ENCODE results near the gene PTGFRN.

PTGFRN gene

GRCh38 chr1:116981521-116982037 lies 71.9 kb downstream of the PTGFRN start:
- Histone ChIP-seq H3K79me2 (ENCODE audit: insufficient read depth, low read length) (no peaks in the 10 kb centered on the region), H2AFZ (ENCODE audit: low read depth, low read length, severe bottlenecking) (no peak overlapping the region), H3K9me3 (ENCODE audit: insufficient read depth, low read length) (no peaks in the 10 kb centered on the region), H4K20me1 (ENCODE audit: low read depth, low read length) (no peaks in the 10 kb centered on the region), H3K27me3 (ENCODE audit: low read length) (no peaks in the 10 kb centered on the region), H3K27ac (ENCODE audit: low read depth, low read length) (no peak overlapping the region), H3K4me3 (ENCODE audit: insufficient read depth, low read length, poor library complexity, severe bottlenecking) (no peak overlapping the region), H3K9ac (ENCODE audit: low read length) (no peak overlapping the region), H3K36me3 (ENCODE audit: low read length) (no peaks in the 10 kb centered on the region), H3F3A (ENCODE audit: insufficient read depth) (no peaks in the 10 kb centered on the region), H3K4me2 (ENCODE audit: low read depth, low read length, poor library complexity, severe bottlenecking) (no peak overlapping the region), H3K9me2 (replicated peaks; ENCODE audit: insufficient read depth, low read length) (no peaks in the 10 kb centered on the region)
- TF ChIP-seq CTCF (IDR thresholded peaks at IDR 0.05; ENCODE audit: insufficient read depth, low read length, poor library complexity, severe bottlenecking) (no peak), EZH2phosphoT487 (conservative IDR thresholded peaks at IDR 0.05; ENCODE audit: low read length) (no peak)

GRCh38 chr1:116982319-116983004 lies 72.7 kb downstream of the PTGFRN start:
- no peaks in the 10 kb centered on the region for H4K20me1 ChIP-seq (ENCODE audit: low read depth, low read length)
- H3K36me3 ChIP-seq (ENCODE audit: low read length) = no peaks in the 10 kb centered on the region
- no peak overlapping the region for H3K4me2 ChIP-seq (ENCODE audit: low read depth, low read length, poor library complexity, severe bottlenecking)
- H3K79me2 ChIP-seq (ENCODE audit: insufficient read depth, low read length) = no peaks in the 10 kb centered on the region
- TF ChIP-seq EZH2phosphoT487 (conservative IDR thresholded peaks at IDR 0.05; ENCODE audit: low read length) = no peak
- no peak for TF ChIP-seq CTCF (IDR thresholded peaks at IDR 0.05; ENCODE audit: insufficient read depth, low read length, poor library complexity, severe bottlenecking)
- H3K27me3 ChIP-seq (ENCODE audit: low read length) = no peaks in the 10 kb centered on the region
- no peak overlapping the region for H3K4me3 ChIP-seq (ENCODE audit: insufficient read depth, low read length, poor library complexity, severe bottlenecking)
- H2AFZ ChIP-seq (ENCODE audit: low read depth, low read length, severe bottlenecking) = no peak overlapping the region
- no peaks in the 10 kb centered on the region for H3K9me3 ChIP-seq (ENCODE audit: insufficient read depth, low read length)
- H3K27ac ChIP-seq (ENCODE audit: low read depth, low read length) = no peak overlapping the region
- no peak overlapping the region for H3K9ac ChIP-seq (ENCODE audit: low read length)
- H3K9me2 ChIP-seq (replicated peaks; ENCODE audit: insufficient read depth, low read length) = no peaks in the 10 kb centered on the region
- no peaks in the 10 kb centered on the region for H3F3A ChIP-seq (ENCODE audit: insufficient read depth)

GRCh38 chr1:116983112-116983511 lies 73.4 kb downstream of the PTGFRN start:
- Histone ChIP-seq H3F3A (ENCODE audit: insufficient read depth) (no peaks in the 10 kb centered on the region), H3K4me3 (ENCODE audit: insufficient read depth, low read length, poor library complexity, severe bottlenecking) (no peak overlapping the region), H3K36me3 (ENCODE audit: low read length) (no peaks in the 10 kb centered on the region), H3K9me3 (ENCODE audit: insufficient read depth, low read length) (no peaks in the 10 kb centered on the region), H3K4me2 (ENCODE audit: low read depth, low read length, poor library complexity, severe bottlenecking) (no peak overlapping the region), H2AFZ (ENCODE audit: low read depth, low read length, severe bottlenecking) (no peak overlapping the region), H3K79me2 (ENCODE audit: insufficient read depth, low read length) (no peaks in the 10 kb centered on the region), H3K9ac (ENCODE audit: low read length) (no peak overlapping the region), H3K27me3 (ENCODE audit: low read length) (no peaks in the 10 kb centered on the region), H3K9me2 (replicated peaks; ENCODE audit: insufficient read depth, low read length) (no peaks in the 10 kb centered on the region), H3K27ac (ENCODE audit: low read depth, low read length) (no peak overlapping the region), H4K20me1 (ENCODE audit: low read depth, low read length) (no peaks in the 10 kb centered on the region)
- no peak for TF ChIP-seq CTCF (IDR thresholded peaks at IDR 0.05; ENCODE audit: insufficient read depth, low read length, poor library complexity, severe bottlenecking)
- TF ChIP-seq EZH2phosphoT487 (conservative IDR thresholded peaks at IDR 0.05; ENCODE audit: low read length) = no peak
